Fibroblast of upper back skin (primary cell): ENCODE measurements around the gene RSPRY1.
"Not testable (repeated sequence)": the region's sequence is repeated elsewhere in the genome, so short reads cannot be mapped to it uniquely, and the experiment has no call there.

Experiments
- DNase-seq: peaks from one replicate; pipeline ENCODE4 v3.0.0-alpha.2; 2013

RSPRY1 gene

DNA sequence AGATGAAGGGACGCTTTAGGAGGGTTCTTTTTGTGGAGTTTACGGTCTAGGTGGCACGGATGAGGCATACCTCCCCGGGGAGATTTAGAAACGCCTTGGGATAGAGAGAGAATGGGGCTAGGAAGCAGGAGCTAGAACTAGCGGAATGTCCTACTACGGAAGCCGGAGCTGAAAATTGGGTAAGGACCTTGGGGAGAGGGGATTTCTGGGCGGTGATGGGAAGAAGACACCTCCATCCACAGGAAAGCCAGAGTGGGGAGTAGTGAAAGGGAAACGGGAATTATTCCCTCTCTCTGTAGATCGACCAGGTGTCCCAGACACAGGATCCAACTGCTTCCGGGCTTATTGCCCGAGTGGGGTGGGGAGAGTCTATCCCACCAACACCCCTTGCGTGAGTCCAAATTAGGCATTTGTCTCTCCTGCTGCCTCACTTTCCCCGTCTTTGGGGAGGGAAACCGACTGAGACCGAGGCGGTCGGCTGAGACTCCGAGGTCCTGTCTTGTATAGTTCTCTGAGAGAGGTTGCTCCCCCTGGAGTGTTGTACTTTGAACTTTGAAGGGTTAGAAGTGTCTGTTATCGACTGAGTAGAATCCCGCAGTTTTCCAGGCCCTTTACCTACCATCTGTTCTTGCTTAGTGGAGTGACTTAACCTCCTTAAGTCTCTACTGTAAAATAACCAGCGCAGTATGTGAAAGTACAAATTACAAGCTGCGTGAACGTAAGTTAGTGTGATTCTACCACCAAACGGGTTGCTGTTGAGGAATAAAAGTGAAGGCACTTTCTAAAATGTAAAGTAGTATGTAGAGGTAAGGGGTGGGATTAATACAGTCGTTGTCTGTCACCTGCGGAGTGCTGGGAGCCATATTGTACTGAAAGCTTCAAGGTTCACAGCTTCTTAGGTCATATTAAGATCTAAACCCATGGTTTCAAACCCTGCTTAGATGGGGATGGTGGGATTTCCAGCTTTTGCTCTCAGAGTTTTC, 1.0 kb downstream of the RSPRY1 start:
- no peak for DNase-seq

DNA sequence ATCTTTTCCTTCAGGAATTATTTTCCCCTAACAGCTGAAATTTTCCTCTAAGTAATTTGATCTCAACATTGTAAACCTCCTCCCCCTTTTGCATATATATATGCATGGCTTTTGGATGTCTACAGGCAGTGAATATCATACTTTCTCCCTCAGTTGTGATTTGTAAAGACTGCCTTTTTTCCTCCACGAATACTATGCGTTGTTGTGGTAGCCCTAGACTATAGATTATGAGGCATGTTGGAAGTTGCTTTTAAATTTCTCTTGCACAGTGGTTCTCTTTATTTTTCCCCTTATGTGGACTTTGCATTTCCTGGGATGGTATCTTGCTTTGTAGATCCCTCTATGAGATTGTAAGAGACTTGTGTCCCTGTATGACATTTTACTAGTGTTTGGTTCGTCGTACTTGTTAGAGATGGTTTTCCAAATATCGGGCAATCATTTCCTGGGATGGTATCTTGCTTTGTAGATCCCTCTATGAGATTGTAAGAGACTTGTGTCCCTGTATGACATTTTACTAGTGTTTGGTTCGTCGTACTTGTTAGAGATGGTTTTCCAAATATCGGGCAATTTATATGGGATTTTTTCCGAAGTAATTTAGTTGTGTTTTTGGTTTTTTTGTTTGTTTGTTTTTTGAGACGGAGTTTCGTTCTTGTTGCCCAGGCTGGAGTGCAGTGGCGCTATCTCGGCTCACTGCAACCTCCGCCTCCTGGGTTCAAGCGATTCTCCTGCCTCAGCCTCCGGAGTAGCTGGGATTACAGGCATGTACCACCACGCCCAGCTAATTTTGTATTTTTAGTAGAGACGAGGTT, 2.0 kb downstream of the RSPRY1 start:
- DNase-seq, result not testable (repeated sequence)

DNA sequence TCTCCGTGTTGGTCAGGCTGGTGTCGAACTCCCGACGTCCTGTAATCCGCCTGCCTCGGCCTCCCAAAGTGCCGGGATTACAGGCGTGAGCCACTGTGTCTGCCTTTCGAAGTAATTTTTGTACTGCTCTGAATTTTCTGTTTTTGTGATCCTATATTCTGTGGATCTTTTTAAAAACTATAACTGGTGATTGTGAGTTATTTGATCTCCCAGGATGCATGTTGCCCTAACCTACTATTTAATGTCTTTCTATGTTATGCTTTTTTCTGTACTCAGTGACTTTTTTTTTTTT, 2.5 kb downstream of the RSPRY1 start:
- no peak for DNase-seq

DNA sequence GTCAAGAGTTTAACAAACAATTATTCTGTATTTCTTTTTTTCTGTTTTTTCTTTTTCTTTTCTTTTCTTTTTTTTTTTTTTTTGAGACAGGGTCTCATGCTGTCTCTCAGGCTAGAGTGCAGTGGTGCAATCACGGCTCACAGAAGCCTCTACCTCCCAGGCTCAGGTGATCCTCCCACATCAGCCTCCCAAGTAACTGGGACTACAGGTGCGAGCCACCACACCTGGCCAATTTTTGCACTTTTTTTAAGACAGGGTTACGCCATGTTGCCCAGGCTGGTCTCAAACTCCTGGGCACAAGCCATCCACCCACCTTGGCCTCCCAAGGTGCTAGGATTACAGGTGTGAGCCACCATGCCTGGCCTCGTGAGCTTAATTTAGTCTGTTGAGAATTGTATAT, 3.4 kb downstream of the RSPRY1 start:
- DNase-seq, result not testable (repeated sequence)

DNA sequence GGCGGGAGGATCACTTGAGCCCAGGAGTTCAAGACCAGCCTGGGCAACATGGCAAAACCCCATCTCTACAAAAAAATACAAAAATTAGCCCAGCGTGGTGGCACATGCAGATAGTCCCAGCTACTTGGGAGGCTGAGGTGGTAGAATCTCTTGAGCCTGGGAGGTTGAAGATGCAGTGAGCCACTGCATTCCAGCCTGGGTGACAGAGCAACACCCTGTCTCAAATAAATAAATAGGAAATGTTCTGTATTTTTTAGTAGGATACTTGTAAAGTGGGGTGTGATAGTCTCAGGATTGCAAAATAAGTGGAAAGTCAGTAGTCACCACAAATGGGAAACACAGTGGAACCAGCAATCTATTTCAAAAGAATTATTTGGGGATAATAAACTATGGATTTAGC, 4.0 kb downstream of the RSPRY1 start:
- no peak for DNase-seq

DNA sequence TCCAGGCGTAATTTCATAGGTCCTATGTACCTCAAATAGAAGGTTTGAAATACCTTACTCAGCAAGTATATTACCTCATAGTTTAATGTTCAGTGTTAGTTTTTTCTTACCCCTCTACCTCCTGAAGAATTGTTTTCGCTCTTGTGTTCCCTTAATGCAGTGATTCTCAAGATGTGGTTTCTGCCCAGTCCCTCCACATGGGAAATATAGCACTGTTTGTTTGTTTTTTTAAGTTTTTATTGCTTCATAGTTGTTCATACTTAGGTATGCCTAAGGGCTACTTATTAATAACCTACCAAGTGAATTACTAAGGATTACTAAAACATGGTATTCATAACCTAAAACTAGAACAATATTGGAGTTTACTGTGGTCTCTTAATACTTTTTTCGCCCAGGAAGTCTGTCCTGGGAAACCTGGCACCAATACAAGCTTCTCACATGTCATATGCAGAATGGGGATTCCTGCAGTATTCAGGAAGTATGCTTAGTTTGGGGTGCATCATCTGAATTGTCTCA, 5.0 kb downstream of the RSPRY1 start:
- no peak for DNase-seq

DNA sequence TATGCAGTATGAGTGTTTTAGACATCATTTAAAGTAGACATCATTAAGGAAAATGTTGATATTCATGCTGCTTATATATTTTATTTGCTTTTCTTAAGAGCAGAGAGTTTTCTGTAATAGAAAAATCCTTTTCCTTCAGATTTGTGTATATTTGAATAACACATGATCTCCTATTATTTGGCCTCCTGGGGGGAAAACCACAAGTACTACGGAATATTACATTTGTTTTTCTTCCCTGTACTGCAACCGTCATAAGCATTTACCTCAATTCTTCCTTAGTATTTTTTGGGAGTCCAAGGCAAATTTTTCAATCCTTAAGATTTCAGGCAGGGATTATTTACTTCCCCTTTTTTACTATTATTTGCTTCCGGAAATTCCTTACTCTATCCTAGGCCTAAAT, 6.0 kb downstream of the RSPRY1 start:
- DNase-seq, result peak; percentile 48

DNA sequence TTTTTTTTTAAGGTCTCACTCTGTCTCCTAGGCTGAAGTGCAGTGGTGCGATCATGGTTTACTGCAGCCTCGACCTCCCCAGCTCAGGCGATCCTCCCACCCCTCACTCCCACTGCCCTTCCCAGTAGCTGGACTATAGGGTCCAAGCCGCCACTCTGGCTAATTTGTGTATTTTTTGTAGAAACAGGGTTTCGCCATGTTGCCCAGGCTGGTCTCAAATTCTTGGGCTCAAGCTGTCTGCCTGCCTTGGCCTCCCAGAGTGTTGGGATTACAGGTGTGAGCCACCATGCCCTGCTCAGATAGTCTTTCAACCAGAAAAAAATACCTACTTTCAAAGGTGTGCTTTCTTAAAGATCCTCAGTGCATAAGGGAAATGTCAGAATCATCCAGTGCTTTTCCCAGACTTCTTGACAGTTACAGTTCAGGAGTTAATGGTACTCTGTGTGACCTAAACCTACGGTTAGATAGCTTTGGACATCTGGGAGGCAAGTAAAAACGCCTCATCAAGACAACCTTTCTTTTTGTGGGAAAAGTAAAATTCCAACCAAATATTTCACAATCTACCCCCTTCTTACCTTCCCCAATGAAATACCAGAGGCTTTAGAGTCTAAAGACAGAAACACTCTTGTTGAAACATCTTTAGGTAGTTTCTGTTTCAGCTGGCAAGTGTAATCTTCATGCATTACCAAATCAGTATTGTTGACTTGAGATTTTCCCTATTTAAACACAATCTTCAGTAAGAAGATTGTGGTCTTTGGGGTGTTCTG, 6.8 kb downstream of the RSPRY1 start:
- DNase-seq, result peak; percentile 78

DNA sequence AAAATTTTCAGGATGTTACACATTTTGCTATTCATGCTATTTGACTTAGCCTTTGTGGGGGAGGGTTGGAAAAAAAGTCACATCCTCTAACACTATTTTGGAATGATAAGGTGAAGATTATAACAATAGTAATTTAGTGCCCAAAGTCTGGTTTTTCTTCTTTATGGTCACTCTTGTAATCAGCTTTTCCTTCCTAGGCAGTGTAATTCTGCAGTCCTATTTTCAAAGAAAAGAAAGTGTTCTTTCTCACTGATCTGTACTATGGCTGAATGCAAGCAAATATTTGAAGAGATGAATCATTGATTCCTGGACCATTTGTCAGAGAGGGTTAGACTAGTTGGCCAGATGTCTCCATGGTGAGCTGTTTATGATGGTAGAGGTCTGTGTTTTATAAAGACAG, 8.4 kb downstream of the RSPRY1 start:
- peak; percentile 93 for DNase-seq

DNA sequence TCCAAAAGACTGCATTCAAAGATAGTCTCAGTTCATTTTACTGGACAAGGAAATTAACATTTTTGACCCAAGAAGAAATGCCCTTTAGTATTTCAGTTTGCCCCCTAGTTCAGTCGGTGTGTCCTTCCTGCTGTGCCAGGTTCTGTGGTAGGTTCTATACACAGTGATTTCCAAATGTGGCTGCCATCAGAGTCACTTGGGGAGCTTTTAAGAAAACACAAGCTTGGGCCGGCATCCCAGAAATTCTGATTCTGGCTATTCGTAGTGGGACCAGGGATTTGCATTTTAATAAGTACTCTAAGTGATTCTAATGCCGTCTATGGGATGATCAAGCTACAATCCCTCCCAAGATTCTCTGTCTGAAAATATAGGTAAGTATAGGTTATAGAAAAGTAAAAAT, 10.2 kb downstream of the RSPRY1 start:
- no peak for DNase-seq

DNA sequence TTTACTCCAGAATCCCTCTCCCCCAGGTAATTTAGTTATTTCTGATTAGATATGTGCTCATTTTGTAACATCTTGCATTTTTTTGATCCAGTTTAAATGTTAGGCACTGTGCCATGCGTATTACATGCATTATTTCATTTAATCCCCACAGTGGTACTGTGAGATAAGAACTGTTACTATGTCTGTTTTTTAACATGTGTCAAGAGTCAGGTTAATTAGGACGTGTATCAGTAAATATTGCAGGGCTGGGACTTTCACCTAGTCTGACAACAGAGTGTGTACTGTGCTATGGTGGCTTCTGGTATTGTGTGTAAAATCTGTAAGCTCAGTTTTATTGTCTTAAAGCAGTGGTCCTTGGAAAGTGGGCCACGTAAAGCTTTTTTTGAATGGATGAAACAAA, 10.6 kb downstream of the RSPRY1 start:
- no peak for DNase-seq

DNA sequence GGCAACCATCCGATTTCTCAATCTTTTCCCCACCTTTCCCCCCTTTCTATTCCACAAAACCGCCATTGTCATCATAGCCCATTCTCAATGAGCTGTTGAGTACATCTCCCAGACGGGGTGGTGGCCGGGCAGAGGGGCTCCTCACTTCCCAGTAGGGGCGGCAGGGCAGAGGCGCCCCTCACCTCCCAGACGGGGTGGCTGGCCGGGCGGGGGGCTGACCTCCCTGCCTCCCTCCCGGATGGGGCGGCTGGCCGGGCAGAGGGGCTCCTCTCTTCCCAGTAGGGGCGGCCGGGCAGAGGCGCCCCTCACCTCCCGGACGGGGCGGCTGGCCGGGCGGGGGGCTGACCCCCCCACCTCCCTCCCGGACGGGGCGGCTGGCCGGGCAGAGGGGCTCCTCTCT, 14.2 kb downstream of the RSPRY1 start:
- DNase-seq, result not testable (repeated sequence)

DNA sequence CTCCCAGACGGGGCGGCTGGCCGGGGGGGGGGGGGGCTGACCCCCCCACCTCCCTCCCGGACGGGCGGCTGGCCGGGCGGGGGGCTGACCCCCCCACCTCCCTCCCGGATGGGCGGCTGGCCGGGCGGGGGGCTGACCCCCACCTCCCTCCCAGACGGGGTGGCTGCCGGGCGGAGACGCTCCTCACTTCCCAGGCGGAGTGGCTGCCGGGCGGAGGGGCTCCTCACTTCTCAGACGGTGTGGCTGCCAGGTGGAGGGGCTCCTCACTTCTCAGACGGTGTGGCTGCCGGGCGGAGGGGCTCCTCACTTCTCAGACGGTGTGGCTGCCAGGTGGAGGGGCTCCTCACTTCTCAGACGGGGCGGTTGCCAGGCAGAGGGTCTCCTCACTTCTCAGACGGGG, 14.8 kb downstream of the RSPRY1 start:
- not testable (repeated sequence) for DNase-seq

DNA sequence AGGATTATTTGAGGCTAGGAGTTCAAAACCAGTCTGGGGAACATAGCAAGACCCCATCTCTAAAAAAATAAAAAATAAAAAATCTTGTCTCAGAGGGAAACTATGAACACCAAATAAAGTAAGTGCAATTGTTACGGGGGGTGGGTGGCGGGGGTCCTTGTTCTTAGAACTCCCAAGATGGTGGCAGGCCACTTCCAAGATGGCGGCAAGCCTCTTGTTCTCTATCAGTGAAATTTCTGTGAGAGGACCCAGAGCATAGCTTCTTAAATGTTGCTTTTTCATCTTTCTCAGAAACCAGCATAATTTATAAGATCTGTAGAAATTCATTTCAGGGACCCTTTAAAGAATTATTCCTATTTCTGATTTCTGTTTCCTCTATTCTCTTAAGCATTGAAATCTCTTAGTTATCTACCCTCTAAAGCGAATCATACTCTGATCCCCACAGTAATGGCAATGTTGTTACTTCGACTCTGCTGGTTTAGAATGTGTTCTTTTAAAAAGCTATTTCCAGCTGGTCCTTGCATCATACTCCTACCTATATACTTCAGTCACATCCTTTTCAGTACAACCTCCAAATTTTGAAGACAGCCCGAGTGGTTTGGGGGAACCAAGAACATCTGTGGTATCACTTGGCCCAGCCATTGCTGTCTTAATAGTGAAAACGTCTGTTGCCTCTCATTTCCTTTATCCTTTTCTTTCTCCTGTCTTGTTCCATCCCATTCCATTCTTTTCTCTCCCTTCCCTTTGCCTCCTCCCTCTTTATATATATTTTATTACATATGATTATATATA, 16.2 kb downstream of the RSPRY1 start:
- DNase-seq, result no peak

DNA sequence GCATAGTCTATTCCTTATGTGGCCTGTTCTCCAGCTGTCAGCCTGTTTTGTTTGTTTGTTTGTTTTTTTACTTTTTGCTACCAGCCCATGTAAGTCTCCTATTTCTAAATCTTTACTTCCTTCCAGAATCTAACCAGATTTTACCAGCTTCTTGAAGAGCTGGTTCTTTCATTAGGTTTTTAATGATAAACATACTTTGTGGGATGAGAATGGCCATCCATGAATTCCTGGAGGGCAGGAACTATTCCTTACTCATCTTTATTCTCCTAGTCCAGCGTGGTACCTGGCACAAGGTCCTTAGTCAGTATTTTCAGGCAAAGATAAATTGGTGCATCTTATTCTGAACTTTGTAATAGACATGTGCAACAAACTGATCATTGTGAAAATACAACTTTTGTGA, 17.3 kb downstream of the RSPRY1 start:
- DNase-seq, result peak; percentile 31

DNA sequence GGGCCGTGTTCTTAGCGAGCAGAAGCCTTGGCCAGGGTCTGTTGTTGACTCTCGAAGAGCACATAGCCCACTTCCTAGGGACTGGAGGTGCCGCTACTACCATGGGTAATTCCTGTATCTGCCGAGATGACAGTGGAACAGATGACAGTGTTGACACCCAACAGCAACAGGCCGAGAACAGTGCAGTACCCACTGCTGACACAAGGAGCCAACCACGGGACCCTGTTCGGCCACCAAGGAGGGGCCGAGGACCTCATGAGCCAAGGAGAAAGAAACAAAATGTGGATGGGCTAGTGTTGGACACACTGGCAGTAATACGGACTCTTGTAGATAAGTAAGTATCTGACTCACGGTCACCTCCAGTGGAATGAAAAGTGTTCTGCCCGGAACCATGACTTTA, 18.5 kb downstream of the RSPRY1 start:
- no peak for DNase-seq

DNA sequence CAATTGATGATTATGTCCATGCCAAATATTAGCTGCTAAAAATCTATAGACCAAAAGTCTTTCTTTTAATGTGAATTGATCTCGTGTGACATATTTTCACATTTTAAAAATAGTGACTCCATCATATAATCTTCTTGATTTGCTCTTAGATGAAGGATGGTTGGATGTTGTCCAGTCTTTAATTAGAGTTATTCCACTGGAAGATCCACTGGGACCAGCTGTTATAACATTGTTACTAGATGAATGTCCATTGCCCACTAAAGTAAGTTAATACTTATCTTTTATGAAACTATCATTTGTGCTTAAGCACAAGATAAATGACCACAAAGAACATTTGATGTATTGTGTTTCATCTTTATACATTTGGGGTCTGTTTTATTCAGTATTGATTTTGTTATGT, 22.8 kb downstream of the RSPRY1 start:
- DNase-seq, result no peak

DNA sequence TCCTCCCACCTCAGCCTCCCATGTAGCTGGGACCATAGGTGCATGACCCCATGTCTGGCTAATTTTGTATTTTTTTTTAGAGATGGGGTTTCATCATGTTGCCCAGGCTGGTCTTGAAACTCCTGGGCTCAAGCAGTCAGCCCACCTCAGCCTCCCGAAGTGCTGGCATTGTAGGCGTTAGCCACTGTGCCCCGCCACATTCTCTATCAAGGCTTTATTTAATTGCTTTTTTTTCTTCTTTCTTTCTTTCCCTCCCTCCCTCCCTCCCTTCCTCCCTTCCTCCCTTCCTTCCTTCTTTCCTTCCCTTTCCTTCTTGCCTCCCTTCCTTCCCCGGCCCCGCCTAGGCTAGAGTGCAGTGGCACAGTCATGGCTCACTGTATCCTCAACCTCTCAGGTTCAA, 23.7 kb downstream of the RSPRY1 start:
- no peak for DNase-seq

DNA sequence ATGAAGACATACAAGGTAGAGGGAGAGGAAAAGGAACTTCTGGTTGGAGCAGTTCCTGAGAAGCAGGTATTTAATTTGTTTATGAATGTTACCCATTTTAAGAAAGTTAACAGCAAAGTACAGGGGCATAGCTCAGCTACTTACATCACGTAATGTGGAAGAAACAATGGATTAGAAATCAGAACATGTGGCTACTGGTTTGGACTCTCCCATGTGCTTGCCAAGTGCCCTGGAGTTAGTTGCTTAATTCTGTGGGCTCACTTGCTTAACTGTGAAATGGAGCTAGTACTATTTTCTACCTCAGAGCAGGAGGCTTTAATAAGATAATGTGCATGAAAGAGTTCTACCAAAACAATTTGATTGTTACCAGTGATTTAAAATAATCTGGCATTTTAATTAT, 27.3 kb downstream of the RSPRY1 start:
- DNase-seq, result no peak

DNA sequence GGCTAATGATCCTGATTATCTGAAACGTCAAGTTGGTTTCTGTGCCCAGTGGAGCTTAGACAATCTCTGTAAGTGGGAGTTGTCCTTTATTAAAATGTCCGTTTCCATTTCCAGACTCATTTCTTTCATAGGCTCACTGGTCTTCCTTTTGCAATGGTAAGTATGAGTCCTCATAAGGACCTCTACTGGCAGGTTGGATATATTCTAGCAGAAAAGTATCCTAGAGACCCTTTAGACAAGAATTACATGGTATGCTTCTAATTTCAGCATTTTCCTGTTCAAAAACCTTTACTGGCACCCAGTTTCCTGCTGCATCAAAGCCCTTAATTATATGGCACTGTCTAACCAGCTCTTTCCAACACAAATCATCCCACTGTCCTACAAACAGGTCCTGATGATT, 30.8 kb downstream of the RSPRY1 start:
- DNase-seq, result no peak

DNA sequence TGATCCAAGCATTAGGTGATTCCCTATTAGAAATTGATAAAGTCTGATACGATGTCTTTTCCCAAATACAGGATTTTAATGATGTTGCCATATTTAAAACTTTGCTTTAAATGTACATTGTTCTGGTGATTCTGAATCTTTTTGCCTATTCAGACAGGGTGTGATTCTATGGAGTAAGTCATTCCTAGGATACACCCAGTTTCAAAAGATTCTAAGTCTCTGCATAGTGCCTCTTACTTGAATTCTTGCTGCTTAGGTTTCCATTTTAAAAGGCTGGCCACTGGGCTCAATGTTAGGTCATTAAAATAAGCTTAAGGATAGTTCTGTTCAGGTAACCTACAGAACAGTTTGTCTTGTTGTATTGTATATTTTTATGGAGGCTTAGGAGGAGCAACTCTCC, 36.9 kb downstream of the RSPRY1 start:
- DNase-seq, result no peak

DNA sequence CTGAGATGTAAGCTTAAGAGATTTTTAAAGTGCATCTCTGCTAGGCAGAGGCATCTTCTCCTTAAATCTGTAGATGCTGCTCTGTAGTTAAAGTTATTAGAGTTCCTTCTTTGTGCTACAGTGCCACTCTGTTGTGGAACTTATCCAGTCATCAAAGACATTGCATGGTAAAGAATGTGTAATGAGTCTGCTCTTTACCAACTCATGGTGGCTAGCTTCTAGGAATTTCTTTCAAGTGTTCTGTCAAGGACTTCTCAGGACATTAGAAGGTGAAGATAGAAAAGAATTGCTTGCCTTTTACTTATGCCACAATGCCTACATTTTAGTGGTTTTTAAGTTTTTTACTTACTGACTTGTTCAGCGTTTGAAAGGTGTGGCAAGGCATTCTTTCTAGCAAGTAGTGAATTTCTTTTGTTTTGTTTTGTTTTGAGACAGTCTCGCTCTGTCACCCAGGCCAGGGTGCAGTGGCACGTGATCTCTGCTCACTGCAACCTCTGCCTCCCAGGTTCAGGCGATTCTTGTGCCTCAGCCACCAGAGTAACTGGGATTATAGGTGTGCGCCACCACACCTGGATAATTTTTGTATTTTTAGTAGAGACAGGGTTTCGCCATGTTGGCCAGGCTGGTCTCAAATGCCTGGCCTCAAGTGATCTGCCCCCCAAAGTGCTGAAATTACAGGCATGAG, 38.7 kb downstream of the RSPRY1 start:
- DNase-seq, result no peak
